ENCODE results near the gene TEX50. TPM values are rescaled to one million over a fixed set of nuclear protein-coding genes. Genes with fewer than 3 reads are reported as not detected.
A peak's percentile ranks its signal among the peaks of the same experiment; 100 is the strongest.
"Not testable (repeated sequence)": the region's sequence is repeated elsewhere in the genome, so short reads cannot be mapped to it uniquely, and the experiment has no call there.

The TEX50 gene
- total RNA-seq, 1 experiment from 2014 or later, result not detected

- Mint-ChIP-seq H3K4me3 (ENCODE audit: unreplicated experiment) (no peak overlapping the region), H3K36me3 (ENCODE audit: insufficient read depth, unreplicated experiment) (no peaks in the 10 kb centered on the region), H3K9me3 (ENCODE audit: unreplicated experiment) (peaks cover under 1% of the 10 kb centered on the region), H3K27me3 (ENCODE audit: insufficient read depth, unreplicated experiment) (no peaks in the 10 kb centered on the region), H3K27ac (ENCODE audit: low read depth, unreplicated experiment) (peak overlapping the region; percentile 21), H3K4me1 (ENCODE audit: insufficient read depth, unreplicated experiment) (peaks cover 7% of the 10 kb centered on the region)
- intact Hi-C loops (cut with micrococcal nuclease), result no loop called here
- TF ChIP-seq, protein P1, sequence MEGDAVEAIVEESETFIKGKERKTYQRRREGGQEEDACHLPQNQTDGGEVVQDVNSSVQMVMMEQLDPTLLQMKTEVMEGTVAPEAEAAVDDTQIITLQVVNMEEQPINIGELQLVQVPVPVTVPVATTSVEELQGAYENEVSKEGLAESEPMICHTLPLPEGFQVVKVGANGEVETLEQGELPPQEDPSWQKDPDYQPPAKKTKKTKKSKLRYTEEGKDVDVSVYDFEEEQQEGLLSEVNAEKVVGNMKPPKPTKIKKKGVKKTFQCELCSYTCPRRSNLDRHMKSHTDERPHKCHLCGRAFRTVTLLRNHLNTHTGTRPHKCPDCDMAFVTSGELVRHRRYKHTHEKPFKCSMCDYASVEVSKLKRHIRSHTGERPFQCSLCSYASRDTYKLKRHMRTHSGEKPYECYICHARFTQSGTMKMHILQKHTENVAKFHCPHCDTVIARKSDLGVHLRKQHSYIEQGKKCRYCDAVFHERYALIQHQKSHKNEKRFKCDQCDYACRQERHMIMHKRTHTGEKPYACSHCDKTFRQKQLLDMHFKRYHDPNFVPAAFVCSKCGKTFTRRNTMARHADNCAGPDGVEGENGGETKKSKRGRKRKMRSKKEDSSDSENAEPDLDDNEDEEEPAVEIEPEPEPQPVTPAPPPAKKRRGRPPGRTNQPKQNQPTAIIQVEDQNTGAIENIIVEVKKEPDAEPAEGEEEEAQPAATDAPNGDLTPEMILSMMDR (IDR thresholded peaks at IDR 0.05; ENCODE audit: unreplicated experiment), result no peak
- BruUV-seq (replicated peaks), result no TSS peak
- DNase-seq (ENCODE audit: unreplicated experiment), result peak; percentile 10
- ChIA-PET POLR2A (no interaction called here), CTCF (interaction anchor here (0.6 kb wide), 1 partner anchor 349 kb away, joined by 3 read pairs; no protein-coding TSS in a partner anchor)
Measured at GRCh38 chr1:173601588-173601987, 33.5 kb upstream of the TEX50 start.

DNA sequence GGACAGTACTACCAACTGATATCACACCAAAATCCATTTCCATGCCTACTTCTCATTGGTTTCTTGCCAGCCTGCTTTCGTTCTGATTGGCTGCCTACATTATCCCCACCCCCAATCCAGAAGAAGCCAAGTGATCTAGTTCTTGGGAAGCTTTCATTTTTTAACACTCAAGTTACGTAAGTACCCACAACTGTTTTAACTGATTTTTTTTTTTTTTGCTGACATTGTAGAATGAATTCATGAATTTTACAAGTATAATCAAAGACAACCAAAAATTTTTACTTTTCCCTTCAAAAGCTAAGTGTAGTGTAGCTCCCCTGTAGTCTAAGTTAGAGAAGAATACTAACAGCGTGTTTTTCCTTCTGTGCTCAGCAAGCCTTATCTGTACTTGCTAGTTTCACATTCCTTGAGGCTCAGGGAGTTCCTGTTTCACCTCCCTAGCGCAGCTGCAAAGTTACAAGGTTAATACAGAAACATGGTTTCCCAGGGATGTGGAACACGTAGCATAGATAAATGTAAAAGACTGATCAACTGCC is 32.0 kb upstream of the TEX50 start, which contains the start of gene SLC9C2:
SLC9C2 (minus strand) TSS at position 17 of the 536 bp plus-strand sequence. CDS start 1,296 bp downstream, outside the sequence.
- POLR2A ChIA-PET, result interaction anchor here (0.7 to 1.3 kb wide), 3 partner anchors 9 to 124 kb away, joined by 3 read pairs; no protein-coding TSS in a partner anchor
- Mint-ChIP-seq H3K27me3 (ENCODE audit: insufficient read depth, unreplicated experiment) (no peaks in the 10 kb centered on the region), H3K36me3 (ENCODE audit: insufficient read depth, unreplicated experiment) (no peaks in the 10 kb centered on the region), H3K4me3 (ENCODE audit: unreplicated experiment) (no peak within 1 kb of the TSS), H3K4me1 (ENCODE audit: insufficient read depth, unreplicated experiment) (peaks cover 7% of the 10 kb centered on the region), H3K9me3 (ENCODE audit: unreplicated experiment) (no peaks in the 10 kb centered on the region), H3K27ac (ENCODE audit: low read depth, unreplicated experiment) (peak within 1 kb of the TSS; percentile 21)
- DNase-seq (ENCODE audit: unreplicated experiment), result no peak
- BruUV-seq (replicated peaks), result no TSS peak
- CTCF ChIA-PET, result interaction anchor here (0.5 to 1.2 kb wide), 6 partner anchors 9 to 386 kb away, joined by 3 to 4 read pairs (median 3); no protein-coding TSS in a partner anchor
- TF ChIP-seq, protein P1 (IDR thresholded peaks at IDR 0.05; ENCODE audit: unreplicated experiment), result no peak
- intact Hi-C loops (cut with micrococcal nuclease), result no loop called here

DNA sequence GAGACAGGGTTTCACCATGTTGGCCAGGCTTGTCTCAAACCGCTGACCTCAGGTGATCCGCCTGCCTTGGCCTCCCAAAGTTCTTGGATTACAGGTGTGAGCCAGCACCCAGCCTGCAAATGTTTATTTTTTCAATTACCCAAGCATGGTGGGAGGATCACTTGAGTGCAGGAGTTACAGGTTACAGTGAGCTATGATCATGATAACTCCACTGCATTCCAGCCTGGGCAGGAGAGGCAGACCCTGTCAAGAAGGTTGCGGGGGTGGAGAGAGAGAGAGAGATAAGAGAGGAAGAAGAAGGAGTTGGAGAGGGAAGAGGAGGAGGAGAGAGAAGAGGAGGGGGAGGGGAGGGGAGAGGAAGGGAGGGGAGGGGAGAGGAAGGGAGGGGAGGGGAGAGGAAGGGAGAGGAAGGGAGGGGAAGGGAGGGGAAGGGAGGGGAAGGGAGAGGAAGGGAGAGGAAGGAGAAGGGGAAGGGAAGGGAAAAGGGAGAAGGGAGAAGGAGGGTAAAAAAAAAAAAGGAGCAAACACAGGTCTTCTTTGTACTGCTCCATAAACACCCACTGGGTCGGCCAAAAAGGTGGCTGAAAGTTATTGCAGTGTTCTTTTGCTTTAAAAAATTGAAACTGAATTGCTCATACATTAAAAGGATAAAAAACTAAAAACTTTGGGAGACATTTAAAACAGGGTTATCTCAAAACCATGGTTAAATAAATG is 26.5 kb upstream of the TEX50 start:
- Mint-ChIP-seq H3K27ac (ENCODE audit: low read depth, unreplicated experiment) (no peak overlapping the region), H3K4me3 (ENCODE audit: unreplicated experiment) (no peak overlapping the region), H3K9me3 (ENCODE audit: unreplicated experiment) (peaks cover 8% of the 10 kb centered on the region), H3K36me3 (ENCODE audit: insufficient read depth, unreplicated experiment) (no peaks in the 10 kb centered on the region), H3K4me1 (ENCODE audit: insufficient read depth, unreplicated experiment) (no peaks in the 10 kb centered on the region), H3K27me3 (ENCODE audit: insufficient read depth, unreplicated experiment) (no peaks in the 10 kb centered on the region)
- POLR2A ChIA-PET, result interaction anchor here (0.6 to 0.7 kb wide), 2 partner anchors 28 to 259 kb away, joined by 3 read pairs; partner anchors contain the start of gene GAS5
- TF ChIP-seq, protein P1 (IDR thresholded peaks at IDR 0.05; ENCODE audit: unreplicated experiment), result no peak
- CTCF ChIA-PET, result no interaction called here
- intact Hi-C loops (cut with micrococcal nuclease), result no loop called here
- no peak for DNase-seq (ENCODE audit: unreplicated experiment)
- BruUV-seq (replicated peaks), result no TSS peak

- H3K27ac Mint-ChIP-seq (ENCODE audit: low read depth, unreplicated experiment); H3K36me3 Mint-ChIP-seq (ENCODE audit: insufficient read depth, unreplicated experiment); intact Hi-C loops (cut with micrococcal nuclease); POLR2A ChIA-PET; H3K4me1 Mint-ChIP-seq (ENCODE audit: insufficient read depth, unreplicated experiment); DNase-seq (ENCODE audit: unreplicated experiment); BruUV-seq (replicated peaks); H3K27me3 Mint-ChIP-seq (ENCODE audit: insufficient read depth, unreplicated experiment); H3K4me3 Mint-ChIP-seq (ENCODE audit: unreplicated experiment): not testable (repeated sequence)
- peaks cover 10% of the 10 kb centered on the region for H3K9me3 Mint-ChIP-seq (ENCODE audit: unreplicated experiment)
- CTCF ChIA-PET, result interaction anchor here (0.6 kb wide), 1 partner anchor 868 kb away, joined by 3 read pairs; no protein-coding TSS in a partner anchor
Measured at GRCh38 chr1:173613086-173613485, 22.1 kb upstream of the TEX50 start.

All from MCF 10A (cell line).